A172 (cell line): Measurements from ENCODE around the gene METRNL. TPM values are rescaled to one million over a fixed set of nuclear protein-coding genes. Genes with fewer than 3 reads are reported as not detected.
A peak's percentile ranks its signal among the peaks of the same experiment; 100 is the strongest.
"Not testable (repeated sequence)": the region's sequence is repeated elsewhere in the genome, so short reads cannot be mapped to it uniquely, and the experiment has no call there.

Experiments used
- DNase-seq: peaks from one replicate; pipeline ENCODE4 v3.0.0-alpha.2; 2015; ENCODE audit warnings: low spot score
- total RNA-seq: library from RNA; depleted of rRNA; stranded (reverse); fragments of >200 nt; shearing (Covaris generic); gene quantifications from 2 replicates; pipeline ENCODE4 v1.2.3, GENCODE V29; 2014; rRNA removed

The METRNL gene
- total RNA-seq = 125 and 190 TPM in 2 replicates

- DNase-seq = no peak
Observed at GRCh38 chr17:83079352-83079747, at the start of gene METRNL. TSS of gene METRNL (plus strand) at chr17:83079609. CDS start at chr17:83079816, 207 bp downstream.

- DNase-seq = no peak
Observed at GRCh38 chr17:83030432-83030831, 49.0 kb upstream of the METRNL start.

DNA sequence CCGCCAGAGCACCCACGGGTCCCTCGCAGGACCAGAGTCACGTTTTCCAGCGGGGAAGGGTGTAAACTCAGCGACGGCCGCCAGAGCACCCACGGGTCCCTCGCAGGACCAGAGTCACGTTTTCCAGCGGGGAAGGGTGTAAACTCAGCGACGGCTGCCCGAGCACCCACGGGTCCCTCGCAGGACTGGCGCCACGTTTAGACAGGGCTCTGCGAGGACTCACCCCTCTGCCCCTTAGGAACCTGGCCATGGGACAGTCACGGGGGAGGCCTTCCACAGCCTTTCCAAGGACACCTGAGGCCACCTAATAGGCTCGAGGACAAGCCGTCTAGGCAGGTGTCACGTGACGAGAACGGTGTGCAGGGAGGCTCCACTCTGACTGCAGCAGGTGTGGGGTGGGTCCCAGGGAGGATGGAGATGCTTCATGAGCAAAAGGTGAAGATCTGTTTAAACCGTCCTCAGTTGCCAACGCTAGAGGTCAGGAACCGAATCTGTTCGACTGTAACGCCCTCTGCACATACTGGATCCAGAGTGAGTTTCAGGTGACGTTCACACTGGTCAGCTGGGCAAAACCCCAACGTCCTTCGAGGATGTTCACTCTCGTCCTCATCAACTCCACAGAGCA is 48.0 kb upstream of the METRNL start:
- no peak for DNase-seq

DNA sequence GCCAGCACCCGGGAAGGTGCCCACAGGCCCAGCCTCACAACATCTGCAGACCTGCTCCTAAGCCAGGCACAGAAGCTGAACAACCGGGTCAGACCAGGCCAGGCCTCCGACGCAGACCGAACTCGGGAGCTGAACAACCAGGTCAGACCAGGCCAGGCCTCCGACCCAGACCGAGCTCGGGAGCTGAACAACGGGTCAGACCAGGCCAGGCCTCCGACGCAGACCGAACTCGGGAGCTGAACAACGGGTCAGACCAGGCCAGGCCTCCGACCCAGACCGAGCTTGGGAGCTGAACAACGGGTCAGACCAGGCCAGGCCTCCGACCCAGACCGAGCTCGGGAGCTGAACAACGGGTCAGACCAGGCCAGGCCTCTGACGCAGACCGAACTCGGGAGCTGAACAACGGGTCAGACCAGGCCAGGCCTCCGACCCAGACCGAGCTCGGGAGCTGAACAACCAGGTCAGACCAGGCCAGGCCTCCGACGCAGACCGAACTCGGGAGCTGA is 47.4 kb upstream of the METRNL start:
- DNase-seq = not testable (repeated sequence)

DNA sequence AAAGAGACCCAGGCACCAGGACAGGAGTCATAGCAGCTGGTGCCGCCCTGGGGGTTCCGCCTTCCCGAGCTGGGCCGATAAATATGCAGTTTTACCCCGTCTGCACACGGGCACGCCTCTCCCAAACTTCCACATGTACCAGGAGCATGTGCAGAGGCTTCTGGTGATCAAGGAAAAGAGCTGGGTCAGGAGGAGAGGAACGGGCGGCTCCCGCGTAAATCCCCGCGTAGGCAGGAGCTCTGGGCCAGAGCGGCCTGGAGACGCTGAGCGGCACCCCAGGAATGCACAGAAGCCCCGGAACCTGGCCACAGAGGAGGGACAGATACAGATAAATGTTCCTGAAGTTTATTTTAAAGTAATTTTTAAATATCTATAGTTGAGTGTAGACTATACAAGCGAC is 46.6 kb upstream of the METRNL start:
- no peak for DNase-seq

DNA sequence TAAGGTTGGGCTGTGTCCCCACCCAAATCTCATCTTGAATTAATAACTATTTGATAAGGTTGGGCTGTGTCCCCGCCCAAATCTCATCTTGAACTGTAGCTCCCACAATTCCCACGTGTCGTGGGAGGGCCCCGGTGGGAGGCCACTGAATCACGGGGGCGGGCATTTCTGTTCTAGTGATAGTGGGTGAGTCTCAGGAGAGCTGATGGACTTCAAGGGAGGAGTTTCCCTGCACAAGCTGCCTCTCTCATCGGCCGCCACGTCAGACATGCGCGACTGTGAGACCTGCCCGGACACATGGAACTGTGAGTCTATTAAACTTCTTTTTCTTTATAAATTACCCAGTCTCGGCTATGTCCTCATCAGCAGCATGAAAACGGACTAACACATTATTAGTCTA is 44.9 kb upstream of the METRNL start:
- no peak for DNase-seq

DNA sequence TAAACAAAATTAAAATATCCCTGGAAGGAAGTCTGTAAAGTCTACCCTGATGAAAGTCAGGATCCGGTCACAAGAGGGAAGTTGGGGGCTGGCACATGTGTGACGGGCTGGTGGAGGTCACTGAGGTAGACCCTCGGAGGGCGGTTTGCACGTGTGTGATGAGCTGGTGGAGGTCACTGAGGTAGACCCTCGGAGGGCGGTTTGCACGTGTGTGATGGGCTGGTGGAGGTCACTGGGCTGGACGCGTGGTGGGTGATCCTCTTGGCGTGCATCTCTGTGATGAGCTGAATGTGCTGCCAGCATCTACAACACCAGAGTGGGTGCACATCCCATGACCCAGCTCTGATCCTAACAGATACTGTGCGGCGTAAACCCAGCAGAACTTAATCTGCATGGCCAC is 43.7 kb upstream of the METRNL start:
- no peak for DNase-seq

DNA sequence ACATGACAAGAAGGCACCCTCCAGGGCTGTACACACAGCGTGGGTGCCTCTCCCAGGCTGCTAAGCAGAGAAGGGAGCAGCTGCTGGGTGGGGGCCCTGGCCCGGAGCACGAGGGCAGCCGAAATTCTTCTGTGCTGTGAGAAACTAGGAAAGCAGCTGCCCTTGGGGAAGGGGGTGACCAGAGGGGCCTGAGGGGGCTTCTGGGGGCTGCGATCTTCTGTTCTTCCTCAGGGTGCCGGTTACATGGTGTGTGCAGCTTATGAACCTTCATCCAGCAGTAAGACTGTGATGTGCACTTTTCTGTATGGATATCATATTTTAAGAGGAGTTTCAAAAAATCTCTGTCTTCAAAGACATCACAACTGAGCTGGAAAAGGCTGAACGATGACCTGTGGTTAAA is 43.2 kb upstream of the METRNL start:
- DNase-seq = no peak

DNA sequence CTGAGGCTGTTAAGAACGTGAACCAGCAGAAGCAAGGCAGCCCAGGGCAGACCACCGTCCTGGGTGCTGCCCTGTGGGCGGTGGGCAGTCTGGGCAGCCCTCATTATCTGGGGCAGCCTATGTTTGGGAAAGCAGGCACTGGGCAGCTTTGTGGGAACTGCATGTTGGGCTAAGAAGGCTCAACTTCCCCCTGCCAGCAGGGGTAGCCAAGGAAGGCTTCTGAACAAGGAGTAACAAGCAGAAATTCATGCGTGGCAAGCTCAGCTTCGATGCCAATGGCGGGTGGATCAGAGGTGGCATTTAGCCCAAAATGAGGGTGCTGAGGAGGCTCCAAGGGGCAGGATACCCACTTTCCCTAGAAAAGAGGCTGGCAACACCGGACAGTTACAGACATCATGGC is 42.7 kb upstream of the METRNL start:
- DNase-seq = no peak

DNA sequence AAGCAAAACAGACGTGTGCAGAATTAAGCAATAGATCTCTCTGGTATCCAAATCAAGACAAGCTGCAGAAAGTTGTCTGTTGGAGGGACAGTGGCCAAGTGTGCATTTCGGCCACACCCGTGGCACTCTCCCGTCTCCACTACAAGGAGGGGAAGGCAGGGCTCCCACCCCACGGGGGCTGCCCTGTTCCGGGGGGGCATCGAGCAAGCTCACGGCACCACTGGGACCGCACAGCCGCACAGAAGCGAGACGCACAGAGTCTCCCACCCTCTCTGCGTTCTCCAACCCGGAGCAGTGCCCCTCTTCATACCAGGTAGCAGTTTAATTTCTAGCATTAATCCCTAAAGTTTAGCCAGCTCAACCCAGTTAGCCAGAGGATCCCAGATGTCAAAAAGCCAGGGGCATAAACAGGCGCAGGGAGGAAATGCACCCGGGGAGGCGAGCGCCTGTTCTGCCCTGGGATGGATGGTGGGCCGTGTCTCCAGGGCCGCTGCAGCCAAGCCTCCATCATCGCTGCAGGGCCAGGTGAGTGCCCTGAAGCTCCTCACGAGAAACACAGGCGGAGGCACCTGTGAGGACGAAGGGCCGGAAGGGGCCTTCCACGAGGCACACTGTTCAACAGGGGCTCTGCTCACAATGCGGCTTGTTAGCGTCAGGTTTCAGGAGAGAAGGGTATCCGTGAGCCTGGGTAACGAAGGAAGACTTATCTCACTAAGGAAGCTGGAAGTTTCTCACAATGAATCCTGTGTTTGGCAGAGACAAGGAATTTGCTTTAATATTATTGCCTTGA is 42.1 kb upstream of the METRNL start:
- no peak for DNase-seq

- no peak for DNase-seq
Observed at GRCh38 chr17:83037874-83038165, 41.6 kb upstream of the METRNL start.

DNA sequence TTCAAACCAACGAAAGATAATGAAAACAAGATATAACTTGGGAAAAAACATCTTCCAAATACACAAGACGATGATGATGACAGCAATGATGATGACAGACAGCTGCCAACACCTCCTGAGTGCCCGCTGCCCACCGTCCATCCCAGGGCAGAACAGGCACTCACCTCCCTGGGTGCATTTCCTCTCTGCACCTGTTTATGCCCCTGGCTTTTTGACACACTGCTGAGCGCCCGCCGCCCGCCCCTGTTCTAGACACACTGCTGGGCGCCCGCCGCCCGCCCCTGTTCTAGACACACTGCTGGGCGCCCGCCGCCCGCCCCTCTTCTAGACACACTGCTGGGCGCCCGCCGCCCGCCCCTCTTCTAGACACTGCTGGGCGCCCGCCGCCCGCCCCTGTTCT is 40.4 kb upstream of the METRNL start:
- DNase-seq = not testable (repeated sequence)

- no peak for DNase-seq
Observed at GRCh38 chr17:83041305-83041704, 38.1 kb upstream of the METRNL start.

- no peak for DNase-seq
Observed at GRCh38 chr17:83042522-83043158, 36.8 kb upstream of the METRNL start.

DNA sequence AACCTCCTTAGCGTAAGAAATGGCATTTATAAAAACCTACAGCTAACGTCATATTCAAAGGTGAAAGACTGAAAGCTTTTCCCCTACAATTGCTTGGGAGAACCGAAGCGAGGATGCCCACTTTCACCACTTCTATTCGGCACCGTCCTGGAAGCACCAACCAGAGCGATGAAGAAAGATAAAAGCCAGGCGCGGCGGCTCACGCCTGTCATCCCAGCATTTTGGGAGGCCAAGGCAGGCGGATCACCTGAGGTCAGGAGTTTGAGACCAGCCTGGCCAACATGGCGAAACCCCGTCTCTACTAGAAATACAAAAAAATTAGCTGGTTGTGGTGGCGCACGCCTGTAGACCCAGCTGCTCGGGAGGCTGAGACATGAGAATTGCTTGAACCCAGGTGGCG is 34.9 kb upstream of the METRNL start:
- not testable (repeated sequence) for DNase-seq

DNA sequence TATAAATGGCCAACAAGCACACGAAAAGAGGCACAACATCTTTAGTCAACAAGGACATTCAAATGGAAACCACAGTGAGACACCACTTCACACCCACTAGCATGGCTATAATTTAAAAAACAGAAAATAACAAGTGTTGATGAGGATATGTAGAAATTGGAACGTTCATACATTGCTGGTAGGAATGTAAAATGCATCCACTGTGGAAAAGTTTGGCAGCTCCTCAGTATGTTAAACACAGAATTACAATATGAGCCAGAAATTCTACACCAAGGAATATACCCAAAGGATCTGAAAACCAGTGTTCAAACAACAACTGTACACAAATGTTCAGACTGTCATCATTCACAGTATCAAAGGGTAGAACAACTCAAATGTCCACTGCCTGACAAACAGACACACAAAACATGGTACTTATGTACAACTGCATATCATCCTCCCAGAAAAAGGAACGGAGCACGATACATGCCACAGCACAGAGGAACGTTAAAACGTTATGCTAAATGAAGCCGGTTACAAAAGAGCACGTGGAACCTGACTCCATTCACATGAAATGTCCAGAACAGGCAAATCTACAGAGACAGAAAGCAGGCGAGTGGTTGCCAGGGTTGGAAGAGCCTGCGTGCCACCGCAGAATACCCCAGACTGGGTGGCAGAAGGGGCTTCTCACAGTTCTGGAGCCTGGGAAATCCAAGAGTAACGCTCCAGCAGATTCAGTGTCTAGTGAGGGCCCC is 32.8 kb upstream of the METRNL start:
- DNase-seq = no peak

- DNase-seq = no peak
Observed at GRCh38 chr17:83047182-83047478, 32.3 kb upstream of the METRNL start.

GRCh38 chr17:83047818-83048475 is 31.5 kb upstream of the METRNL start:
- not testable (repeated sequence) for DNase-seq

DNA sequence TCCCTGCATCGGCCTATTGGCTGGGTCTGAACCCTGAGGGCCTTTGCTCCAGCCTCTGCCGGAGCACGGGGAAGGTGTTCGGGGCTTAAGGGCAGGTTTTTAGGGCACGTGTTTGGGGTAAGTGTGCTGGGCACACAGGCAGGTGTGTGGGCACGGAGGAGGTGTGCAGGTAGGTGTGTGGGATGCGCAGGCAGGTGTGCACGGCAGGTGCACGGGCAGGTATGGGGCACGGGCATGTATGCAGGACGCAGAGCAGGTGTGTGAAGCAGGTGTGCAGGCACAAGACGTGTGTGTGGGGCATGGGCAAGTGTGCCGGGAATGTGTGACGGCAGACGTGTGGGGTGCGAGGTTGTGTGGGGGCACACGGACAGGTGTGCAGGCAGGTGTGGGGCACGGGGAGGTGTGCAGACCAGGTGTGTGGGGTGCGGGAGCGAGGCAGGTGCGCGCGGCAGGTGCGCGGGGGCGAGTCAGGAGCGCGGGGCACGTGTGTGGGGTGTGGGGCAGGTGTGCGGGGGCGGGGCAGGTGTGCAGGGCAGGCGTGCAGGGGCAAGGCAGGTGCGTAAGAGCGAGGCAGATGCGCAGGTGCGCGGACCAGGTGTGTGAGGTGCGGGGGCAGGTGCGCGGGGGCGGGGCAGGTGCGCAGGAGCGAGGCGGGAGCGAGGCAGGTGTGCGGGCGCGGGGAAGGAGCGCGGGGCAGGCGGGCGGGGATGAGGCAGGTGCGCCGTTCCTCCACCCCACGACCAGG is 28.6 kb upstream of the METRNL start:
- DNase-seq = no peak

DNA sequence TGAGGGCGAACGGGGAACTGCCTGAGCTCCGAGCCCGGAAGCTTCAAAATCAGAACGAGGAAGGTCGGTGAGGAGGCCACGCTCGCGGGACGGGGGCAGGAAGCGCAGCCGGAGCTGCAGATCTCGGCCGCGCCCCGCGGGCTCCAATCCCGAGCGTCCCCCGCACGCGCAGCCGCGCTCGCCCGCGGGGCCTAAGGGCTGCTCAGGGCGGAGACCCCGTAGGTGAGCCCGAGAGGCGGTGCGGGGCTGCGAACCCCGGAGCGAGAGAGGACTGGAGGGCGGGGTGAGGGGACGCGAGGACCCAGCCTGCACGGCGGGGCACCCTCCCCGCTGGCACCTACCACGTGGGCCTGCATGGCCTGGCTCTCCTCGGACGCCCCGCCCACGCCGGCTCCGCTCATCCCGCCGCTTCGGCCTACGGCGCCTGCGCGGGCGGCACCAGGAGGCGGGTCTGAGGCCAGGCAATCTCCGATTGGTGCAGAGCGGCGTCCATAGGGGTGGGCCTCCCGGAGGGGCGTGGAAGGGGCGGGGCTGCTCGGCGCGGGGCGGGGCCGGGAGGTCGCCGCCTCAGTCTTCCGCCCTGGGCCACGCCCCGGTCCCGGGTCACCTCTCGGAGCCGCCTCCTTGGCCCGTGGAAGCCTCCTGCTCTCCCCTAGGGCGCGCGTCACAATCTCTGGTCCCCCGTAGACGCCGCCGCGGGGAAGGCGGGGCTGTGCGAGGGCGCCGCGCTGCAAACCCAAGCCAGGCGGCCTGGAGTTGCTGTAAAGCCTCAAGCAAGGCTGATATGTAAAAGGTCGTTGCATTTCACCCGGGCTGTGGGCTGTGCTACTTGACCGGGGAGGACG is 27.8 kb upstream of the METRNL start:
- peak; percentile 93 for DNase-seq
